Measurements from ENCODE around the gene LYG1.

LYG1 gene

GRCh38 chr2:99256677-99257076, 44.3 kb downstream of the LYG1 start:
- H3K27ac ChIP-seq (ENCODE audit: extremely low read depth, low read depth, low read length), result no peak overlapping the region
- H3K9me3 ChIP-seq (ENCODE audit: control insufficient read depth, insufficient read depth, low read depth, low read length), result no peaks in the 10 kb centered on the region
- H3K4me1 ChIP-seq (ENCODE audit: control insufficient read depth, insufficient read depth, low read length), result no peaks in the 10 kb centered on the region
- no peak overlapping the region for H3K4me3 ChIP-seq (ENCODE audit: low read depth, low read length)
- H3K36me3 ChIP-seq (ENCODE audit: control insufficient read depth in 2 of 2, insufficient read depth in 1 of 2, low read length in 2 of 2), result no peaks in the 10 kb centered on the region
- TF ChIP-seq ZNF664 (tag by site-specific recombination; IDR thresholded peaks at IDR 0.05) (no peak), ZNF10 (tag by site-specific recombination; IDR thresholded peaks at IDR 0.05) (no peak), ZNF169 (tag by site-specific recombination; IDR thresholded peaks at IDR 0.05) (no peak), ZNF404 (tag by site-specific recombination; IDR thresholded peaks at IDR 0.05) (no peak)
- CTCF ChIA-PET, result no interaction called here
- POLR2A ChIA-PET, result no interaction called here

GRCh38 chr2:99255491-99256318, 45.3 kb downstream of the LYG1 start, which contains the start of gene LYG2:
Gene LYG2 (minus strand): TSS chr2:99255666. CDS start chr2:99254260, 1,406 bp downstream.
- Histone ChIP-seq H3K4me3 (ENCODE audit: low read depth, low read length) (no peak within 1 kb of the TSS), H3K36me3 (ENCODE audit: control insufficient read depth in 2 of 2, insufficient read depth in 1 of 2, low read length in 2 of 2) (no peaks in the 10 kb centered on the region), H3K27ac (ENCODE audit: extremely low read depth, low read depth, low read length) (no peak within 1 kb of the TSS), H3K4me1 (ENCODE audit: control insufficient read depth, insufficient read depth, low read length) (no peaks in the 10 kb centered on the region), H3K9me3 (ENCODE audit: control insufficient read depth, insufficient read depth, low read depth, low read length) (no peaks in the 10 kb centered on the region)
- TF ChIP-seq ZSCAN18 (tag by site-specific recombination; IDR thresholded peaks at IDR 0.05) (no peak), ZNF202 (tag by site-specific recombination; IDR thresholded peaks at IDR 0.05; ENCODE audit: borderline replicate concordance) (no peak), ZNF529 (tag by site-specific recombination; IDR thresholded peaks at IDR 0.05; ENCODE audit: insufficient replicate concordance) (no peak), ZNF629 (tag by site-specific recombination; IDR thresholded peaks at IDR 0.05) (no peak)
- CTCF ChIA-PET, result interaction anchor here (0.6 kb wide), 1 partner anchor 11 kb away, joined by 3 read pairs; no protein-coding TSS in a partner anchor
- POLR2A ChIA-PET, result no interaction called here

DNA sequence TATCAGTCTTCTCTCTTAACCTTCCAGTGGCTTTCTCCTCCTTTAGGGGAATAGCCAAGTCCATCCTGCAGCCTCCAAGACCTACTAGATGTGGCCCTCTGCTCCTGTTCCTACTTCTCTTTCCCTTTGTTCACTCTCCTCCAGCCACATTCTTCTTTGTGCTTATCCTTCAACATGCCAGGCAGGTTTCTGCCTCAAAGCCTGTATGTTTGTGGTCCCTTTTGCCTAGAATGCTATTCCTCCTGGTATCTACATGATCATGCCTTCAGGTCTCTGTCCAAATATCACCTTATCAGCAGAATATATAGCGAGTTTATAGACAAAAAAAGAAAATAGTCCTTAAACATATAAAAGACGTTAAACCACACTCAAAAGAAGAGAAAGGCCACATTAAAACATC, 51.0 kb downstream of the LYG1 start:
- Histone ChIP-seq H3K27ac (ENCODE audit: extremely low read depth, low read depth, low read length) (no peak overlapping the region), H3K9me3 (ENCODE audit: control insufficient read depth, insufficient read depth, low read depth, low read length) (no peaks in the 10 kb centered on the region), H3K36me3 (ENCODE audit: control insufficient read depth in 2 of 2, insufficient read depth in 1 of 2, low read length in 2 of 2) (no peaks in the 10 kb centered on the region), H3K4me3 (ENCODE audit: low read depth, low read length) (no peak overlapping the region), H3K4me1 (ENCODE audit: control insufficient read depth, insufficient read depth, low read length) (no peaks in the 10 kb centered on the region)
- no peak for TF ChIP-seq ZNF843 (tag by site-specific recombination; IDR thresholded peaks at IDR 0.05)
- TF ChIP-seq SALL2 (tag by site-specific recombination; IDR thresholded peaks at IDR 0.05; ENCODE audit: borderline replicate concordance), result no peak
- no peak for TF ChIP-seq ZFP37 (tag by site-specific recombination; IDR thresholded peaks at IDR 0.05)
- TF ChIP-seq GLI2 (tag by site-specific recombination; IDR thresholded peaks at IDR 0.05; ENCODE audit: borderline replicate concordance, low read depth), result no peak
- no peak for TF ChIP-seq HOXA7 (CRISPR knock-in tag; IDR thresholded peaks at IDR 0.05; ENCODE audit: borderline replicate concordance)
- TF ChIP-seq, protein P1, sequence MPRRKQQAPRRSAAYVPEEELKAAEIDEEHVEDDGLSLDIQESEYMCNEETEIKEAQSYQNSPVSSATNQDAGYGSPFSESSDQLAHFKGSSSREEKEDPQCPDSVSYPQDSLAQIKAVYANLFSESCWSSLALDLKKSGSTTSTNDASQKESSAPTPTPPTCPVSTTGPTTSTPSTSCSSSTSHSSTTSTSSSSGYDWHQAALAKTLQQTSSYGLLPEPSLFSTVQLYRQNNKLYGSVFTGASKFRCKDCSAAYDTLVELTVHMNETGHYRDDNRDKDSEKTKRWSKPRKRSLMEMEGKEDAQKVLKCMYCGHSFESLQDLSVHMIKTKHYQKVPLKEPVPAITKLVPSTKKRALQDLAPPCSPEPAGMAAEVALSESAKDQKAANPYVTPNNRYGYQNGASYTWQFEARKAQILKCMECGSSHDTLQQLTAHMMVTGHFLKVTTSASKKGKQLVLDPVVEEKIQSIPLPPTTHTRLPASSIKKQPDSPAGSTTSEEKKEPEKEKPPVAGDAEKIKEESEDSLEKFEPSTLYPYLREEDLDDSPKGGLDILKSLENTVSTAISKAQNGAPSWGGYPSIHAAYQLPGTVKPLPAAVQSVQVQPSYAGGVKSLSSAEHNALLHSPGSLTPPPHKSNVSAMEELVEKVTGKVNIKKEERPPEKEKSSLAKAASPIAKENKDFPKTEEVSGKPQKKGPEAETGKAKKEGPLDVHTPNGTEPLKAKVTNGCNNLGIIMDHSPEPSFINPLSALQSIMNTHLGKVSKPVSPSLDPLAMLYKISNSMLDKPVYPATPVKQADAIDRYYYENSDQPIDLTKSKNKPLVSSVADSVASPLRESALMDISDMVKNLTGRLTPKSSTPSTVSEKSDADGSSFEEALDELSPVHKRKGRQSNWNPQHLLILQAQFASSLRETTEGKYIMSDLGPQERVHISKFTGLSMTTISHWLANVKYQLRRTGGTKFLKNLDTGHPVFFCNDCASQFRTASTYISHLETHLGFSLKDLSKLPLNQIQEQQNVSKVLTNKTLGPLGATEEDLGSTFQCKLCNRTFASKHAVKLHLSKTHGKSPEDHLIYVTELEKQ (tag by site-specific recombination; IDR thresholded peaks at IDR 0.05; ENCODE audit: borderline replicate concordance), result no peak
- TF ChIP-seq ZNF112 (tag by site-specific recombination; IDR thresholded peaks at IDR 0.05), result no peak
- no peak for TF ChIP-seq SP3 (tag by site-specific recombination; IDR thresholded peaks at IDR 0.05)
- TF ChIP-seq ZSCAN18 (tag by site-specific recombination; IDR thresholded peaks at IDR 0.05), result no peak
- POLR2A ChIA-PET, result no interaction called here
- CTCF ChIA-PET, result no interaction called here

Measured in HEK293 (cell line).